ENCODE results near the gene YPEL5.
"Not testable (repeated sequence)": the region's sequence is repeated elsewhere in the genome, so short reads cannot be mapped to it uniquely, and the experiment has no call there.

YPEL5 gene

DNA sequence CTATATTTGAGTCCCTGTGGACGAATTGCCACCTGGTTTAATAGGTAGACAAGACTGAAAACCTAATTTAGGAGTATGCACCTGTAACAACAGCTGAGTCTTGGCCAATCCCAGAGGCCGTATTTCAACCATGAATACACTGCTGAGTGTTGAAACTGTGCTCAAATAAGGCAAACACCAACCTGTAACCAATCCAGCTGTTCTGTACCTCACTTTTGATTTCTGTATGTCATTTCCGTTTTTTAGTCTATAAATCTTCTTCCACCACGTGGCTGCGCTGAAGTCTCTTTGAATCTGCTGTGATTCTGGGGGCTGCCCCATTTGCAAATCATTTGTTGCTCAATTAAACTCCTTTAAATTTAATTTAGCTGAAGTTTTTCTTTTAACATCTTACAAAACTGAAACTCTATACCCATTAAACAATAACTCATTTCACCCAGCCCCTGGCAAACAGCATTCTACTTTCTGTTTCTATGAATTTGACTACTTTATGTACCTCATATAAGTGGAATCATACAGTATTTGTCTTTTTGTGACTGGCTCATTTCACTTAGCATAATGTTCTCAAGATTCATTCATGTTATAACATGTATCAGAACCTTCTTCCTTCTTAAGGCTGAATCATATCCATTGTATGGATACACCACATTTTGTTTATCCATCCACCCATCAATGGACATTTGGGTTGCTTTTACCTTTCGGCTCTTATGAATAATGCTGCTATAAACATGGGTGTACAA is 7.5 kb upstream of the YPEL5 start:
- no peak for DNase-seq

- no peak for DNase-seq
Observed at GRCh38 chr2:30141136-30141535, 5.7 kb upstream of the YPEL5 start.

GRCh38 chr2:30144260-30144659 is 2.5 kb upstream of the YPEL5 start:
- no peak for DNase-seq

- DNase-seq, result not testable (repeated sequence)
Observed at GRCh38 chr2:30144951-30145350, 1.9 kb upstream of the YPEL5 start.

DNA sequence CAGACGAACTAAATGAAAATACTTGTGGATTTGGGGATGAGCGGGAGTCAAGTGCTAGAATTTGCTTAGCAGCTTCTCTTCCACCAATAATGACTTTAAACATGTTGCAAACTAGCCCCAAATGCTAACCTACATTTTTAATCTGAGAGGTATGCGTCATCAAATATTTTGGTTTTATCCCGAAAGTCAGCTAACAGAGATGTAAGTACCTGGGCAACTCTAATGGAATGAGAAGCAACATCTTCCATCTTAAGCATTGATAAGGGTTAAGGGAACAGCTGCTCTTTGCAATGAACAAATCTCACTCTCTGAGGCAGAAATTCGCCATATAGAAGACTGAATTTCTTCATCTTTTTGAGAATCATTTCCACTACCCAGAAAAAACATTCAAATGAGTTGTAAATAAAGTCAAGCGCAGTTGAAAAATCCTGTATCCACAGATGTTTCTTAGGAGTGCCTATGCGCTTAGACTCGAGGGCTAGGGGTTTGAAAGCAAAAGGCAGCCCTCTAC is 926 bp upstream of the YPEL5 start:
- no peak for DNase-seq

- DNase-seq, result no peak
Observed at GRCh38 chr2:30147196-30147714, 448 bp downstream of the YPEL5 start.

DNA sequence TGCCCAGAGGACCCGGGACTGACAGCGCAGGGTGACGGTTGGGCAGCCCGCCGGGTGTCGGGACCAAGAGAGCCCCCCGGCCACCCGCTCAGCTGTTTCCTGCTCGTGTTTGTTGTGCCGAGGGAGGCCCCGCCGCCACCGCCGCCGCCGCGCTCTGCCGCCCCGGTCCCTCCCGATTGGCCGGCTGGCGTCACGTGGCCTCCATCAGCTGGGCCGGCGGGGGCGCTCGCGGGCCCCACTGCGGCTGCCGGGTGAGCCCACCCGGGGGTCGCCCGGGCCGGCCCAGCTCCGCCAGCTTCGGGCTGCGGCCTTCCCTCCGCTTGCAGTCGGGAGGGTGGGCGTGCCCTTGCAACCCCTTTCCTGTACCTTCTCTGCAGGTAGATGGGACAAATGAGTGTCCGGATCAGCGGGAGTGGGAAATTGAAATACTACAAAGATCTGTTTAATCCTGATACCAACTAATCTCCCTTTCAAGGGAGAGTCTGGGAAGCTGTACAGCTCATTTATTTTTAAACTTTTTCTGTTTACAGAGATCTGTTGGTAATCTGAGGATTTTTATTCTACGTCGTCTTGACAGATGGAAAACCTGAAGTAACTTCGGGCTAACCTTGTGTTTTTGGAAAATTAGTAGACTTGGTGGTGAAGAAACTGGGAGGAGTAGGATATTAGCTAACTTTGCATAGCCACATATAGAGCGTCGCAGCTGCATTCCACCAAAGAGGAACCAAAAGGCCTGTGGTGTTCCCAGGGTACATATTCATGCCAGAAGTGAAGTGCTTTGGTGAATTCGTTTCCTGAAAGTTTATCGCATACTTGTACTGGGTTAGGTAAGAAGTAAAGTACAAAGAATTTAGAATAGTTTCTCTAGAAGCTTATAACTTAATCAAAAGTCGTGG is 1.2 kb downstream of the YPEL5 start:
- DNase-seq, result peak in 1 of 2 experiments; percentile 54

DNA sequence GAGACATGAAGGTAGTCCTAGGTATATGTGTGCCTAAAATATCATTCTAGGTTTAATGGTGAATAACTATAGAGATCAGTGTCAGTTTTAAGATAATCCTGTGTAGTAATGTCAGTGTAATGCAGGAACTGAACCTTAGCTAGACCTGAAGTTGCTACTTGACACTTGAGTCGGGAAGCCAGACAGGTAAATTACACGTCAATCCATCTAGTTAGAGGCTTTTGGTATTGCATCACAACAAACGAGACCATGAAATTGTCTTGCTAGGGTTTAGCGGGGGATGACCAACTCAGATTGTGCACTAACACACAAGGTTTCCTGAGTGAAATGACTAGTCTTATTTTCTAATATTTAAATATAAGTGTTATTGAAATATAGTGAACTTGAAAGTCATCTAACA is 2.0 kb downstream of the YPEL5 start:
- DNase-seq, result no peak

DNA sequence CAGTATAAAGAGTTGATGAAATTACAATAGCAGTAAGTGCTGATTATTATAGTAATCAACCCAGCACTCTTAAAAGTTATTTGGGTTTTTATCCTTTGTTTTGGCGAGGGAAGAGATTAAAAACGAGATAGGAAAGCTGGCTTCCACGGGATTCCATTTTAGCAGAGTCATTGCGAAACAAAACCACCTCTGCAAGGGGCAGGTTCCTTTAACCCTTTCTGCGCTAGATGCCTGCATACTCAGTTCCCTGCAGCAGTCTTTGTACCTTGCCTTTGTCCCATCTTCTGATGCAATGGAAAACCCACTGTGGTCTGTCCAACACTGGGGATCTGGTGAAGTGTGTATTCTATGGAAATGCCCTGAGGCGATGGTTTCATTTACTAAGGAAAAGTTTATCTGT is 2.7 kb downstream of the YPEL5 start:
- no peak for DNase-seq

DNA sequence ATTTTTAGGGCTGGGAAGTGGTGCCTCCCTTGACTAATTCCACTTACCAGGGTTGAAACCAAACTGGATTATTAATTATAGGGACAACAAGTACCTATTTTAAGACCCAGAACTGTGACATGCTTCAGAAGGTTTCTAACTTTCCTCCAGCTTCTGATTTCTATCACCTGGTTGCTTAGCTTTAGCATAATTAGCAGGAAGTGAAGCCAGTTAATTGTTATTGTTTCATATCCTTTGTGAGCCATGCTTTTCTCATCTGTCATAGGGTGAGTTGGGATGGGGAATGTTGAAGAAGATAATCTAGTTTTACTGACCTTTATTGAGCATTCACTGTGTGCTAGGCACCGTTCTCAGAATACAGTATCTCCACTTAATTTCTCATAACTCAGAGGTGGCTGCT is 3.2 kb downstream of the YPEL5 start:
- DNase-seq, result no peak

DNA sequence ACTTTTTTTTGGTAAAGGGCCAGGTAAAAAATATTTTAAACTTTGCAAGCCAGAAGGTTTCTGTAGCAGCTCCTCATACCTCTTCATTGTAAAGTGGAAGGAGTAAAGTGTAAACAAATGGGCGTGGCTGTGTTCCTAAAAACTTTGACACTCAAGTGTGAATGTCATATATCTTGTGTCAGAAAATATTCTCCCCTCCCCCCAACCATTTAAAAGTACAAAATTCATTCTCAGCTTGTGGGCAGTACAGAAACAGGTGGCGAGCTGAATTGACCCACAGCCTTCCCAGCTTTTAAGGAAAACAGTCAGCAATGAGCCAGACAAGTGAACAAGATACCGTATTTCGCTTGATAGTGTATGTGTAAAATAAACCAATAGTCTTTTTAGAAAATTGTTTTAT is 4.0 kb downstream of the YPEL5 start:
- DNase-seq, result no peak

GRCh38 chr2:30152385-30152784 is 5.6 kb downstream of the YPEL5 start:
- DNase-seq, result no peak

DNA sequence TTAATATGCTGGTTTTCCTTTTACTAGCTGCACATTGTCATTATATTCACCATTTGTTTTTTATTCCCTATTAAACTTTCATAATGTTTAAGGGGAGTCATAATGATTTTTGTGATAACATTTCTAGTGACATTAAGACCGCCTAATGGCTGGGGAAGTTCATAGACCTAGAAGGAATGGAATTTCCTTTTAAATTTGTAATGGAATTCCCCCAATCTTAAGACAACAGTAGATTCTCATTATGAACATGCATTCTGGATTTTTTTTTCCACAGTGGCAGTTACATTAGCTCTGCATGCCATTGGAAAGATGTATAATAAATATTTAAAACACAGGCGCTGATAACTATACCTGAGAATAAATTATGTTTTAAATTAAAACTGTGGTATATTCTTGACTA is 8.4 kb downstream of the YPEL5 start:
- DNase-seq, result no peak

GRCh38 chr2:30155889-30156658 is 9.3 kb downstream of the YPEL5 start:
- DNase-seq, result no peak

GRCh38 chr2:30157616-30158015 is 10.8 kb downstream of the YPEL5 start:
- DNase-seq, result no peak

DNA sequence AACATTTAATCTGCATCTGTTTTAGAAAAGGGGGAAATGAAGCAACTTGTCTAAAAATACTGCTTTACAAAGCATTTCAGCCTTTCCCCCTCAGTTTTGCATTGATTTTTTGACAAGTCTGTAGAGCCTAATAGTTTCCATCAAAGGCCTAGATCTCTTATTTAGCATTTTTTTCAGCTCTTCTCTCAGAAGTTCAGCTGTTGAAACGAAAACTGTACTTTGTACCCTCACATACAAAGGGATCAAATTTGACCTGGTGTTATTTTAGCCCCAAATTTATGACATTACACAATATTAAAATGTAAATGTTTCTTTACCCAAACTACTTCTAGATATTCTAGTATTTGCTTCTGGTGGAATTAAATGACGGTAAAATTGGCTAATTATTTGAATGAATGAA is 13.0 kb downstream of the YPEL5 start:
- no peak for DNase-seq

DNA sequence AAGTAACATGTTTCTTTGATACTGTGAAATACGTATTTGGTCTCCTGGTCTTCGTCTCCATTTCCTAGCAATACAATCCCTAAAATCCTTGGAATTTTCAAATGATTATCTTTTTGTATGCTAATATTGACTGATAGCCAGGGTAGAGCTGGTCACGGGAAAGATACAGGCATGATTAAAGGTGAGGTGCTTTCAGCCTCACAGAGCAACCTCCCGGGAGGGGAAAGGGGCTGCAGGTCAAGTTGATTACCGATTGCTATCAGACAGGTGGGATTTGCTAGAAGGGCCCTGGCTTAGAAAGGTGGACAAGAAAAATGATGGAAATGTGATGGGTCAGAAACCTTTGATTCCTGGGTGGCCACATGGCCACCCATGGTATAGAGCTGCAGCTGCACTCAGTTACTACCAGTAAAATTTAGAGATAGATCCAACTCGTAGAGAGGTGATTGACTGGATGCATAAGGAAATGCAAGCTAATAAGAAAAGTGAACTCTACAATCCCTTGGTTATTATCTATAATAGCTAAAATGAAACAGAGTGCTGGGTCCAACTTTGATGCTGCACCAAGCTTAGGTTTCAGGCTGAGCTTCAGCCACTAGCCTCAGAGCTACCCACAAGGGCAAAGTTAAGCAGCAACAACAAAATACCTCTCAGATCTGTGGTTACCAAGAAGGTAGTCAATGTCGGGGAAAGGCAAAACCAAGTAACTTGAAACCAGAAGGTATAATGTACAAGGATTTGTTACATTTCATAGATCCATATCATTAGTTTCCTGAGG is 15.3 kb downstream of the YPEL5 start:
- no peak for DNase-seq

DNA sequence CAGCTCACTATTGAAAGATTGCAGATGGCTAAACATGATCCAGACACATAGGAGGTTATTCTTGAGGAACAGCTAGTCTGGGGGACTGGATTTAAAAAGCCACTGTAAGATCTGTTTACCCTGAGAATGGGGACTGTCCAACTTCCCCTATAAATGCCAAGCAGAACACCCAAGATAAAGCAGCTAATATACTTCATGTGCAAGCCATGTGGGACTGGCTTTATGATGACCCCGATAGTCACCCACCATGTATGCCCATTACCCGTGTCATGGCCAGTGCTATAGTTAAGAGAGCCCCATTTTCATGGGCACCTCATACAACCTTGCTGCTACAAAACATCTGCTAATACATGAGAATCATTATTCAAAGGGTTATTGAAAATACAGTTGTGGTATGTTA is 16.0 kb downstream of the YPEL5 start:
- DNase-seq, result no peak

GRCh38 chr2:30164131-30164925 is 17.5 kb downstream of the YPEL5 start:
- no peak for DNase-seq

DNA sequence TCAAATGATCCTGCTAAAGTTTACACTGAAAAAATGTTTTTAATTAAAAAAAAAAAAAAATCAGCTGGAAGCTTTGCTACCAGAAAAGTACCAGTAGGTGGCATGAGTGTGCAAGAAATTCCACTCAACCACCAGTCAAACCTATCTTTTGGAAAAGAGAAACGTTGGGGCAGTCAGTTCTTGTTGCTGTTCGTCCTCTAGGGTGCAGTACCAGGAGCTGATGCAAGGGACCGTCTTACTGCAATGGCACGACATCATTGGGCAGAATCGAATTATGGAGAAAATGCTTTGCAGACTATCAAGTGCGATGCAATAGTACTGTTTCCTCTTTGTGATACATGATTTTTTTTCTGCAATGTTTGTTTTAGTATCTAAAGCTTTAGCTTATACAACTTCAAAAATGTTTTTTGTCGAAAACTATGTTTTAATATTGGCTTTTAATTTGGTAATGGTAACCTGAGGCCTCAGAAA is 18.3 kb downstream of the YPEL5 start:
- DNase-seq, result peak; percentile 83 to 95

DNA sequence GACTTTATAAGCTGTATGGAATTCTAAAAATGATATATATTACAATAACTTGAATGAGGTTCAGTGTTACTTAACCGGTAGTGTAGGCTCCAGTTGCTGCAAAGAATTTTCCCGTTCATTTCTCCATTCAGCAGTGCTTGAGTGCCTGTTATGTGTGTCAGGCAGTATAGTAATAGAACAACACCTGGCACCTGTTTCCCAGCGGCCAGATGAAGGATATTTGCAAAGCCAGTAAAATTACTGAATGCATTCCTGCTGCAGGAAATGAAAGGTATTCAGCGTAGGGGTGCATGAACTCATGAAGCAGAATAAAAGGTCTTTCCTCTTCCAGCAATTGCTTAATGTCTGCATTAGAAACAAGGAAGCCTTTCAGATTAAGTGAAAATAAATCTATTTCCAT is 18.8 kb downstream of the YPEL5 start:
- no peak for DNase-seq
